Body of pancreas (tissue), 4 donors: ENCODE data around the gene NKIRAS1. TPM values are rescaled to one million over a fixed set of nuclear protein-coding genes. Genes with fewer than 3 reads are reported as not detected.

ENCODE experiments used
- ATAC-seq: fragments of 150-250 bp; one replicate; pipeline ENCODE4 v1.9.1; 2016
- DNase-seq, 4 donors: peaks; one replicate each; pipeline ENCODE4 v3.0.0-alpha.2; 2019
- H3K27ac ChIP-seq, 4 donors: fragments of 200-600 bp; sonication (generic); 1 replicate in 3 of 4; 2 replicates in 1 of 4; pipeline versions ENCODE4 v1.5.1 to v1.6.1; 2016 to 2019; ENCODE audit warnings: mild to moderate bottlenecking in 1 of 4, mixed read lengths in 1 of 4, moderate library complexity in 1 of 4
- H3K27me3 ChIP-seq, 2 donors: fragments of 200-600 bp; sonication (generic); one replicate each; pipeline ENCODE4 v1.6.0; 2016; ENCODE audit warnings: mild to moderate bottlenecking in 1 of 2
- H3K36me3 ChIP-seq, 2 donors: fragments of 200-600 bp; sonication (generic); replicated peaks in 1 of 2; 2 replicates each; pipeline ENCODE4 v1.5.1; 2016; ENCODE audit warnings: low read depth in 2 of 2; ENCODE audit not compliant: insufficient read depth in 1 of 2
- H3K4me1 ChIP-seq: fragments of 200-600 bp; sonication (generic); one replicate; pipeline ENCODE4 v1.6.0; 2016
- H3K4me3 ChIP-seq, 2 donors: fragments of 200-600 bp; sonication (generic); 1 replicate in 1 of 2; 2 replicates in 1 of 2; pipeline ENCODE4 v1.5.1; 2016 to 2019
- H3K9me3 ChIP-seq, 3 donors: fragments of 200-600 bp; sonication (generic); 1 replicate in 2 of 3; 2 replicates in 1 of 3; pipeline ENCODE4 v1.5.1; 2016
- CTCF ChIP-seq, 7 experiments: fragments of 450-650 bp in 4 of 7; fragments of 200-600 bp in 3 of 7; sonication (generic) in 3 of 7; IDR thresholded peaks; one replicate each; pipeline ENCODE4 v1.5.1; 2016 to 2019; ENCODE audit warnings: antibody characterized with exemption in 7 of 7
- POLR2A ChIP-seq, 3 donors: fragments of 450-650 bp; IDR thresholded peaks; one replicate each; pipeline ENCODE4 v1.6.1; 2016; ENCODE audit warnings: antibody characterized with exemption in 3 of 3, mild to moderate bottlenecking in 2 of 3
- WGBS, 2 donors: methylation state at CpG; one replicate each; pipeline ENCODE4 v1.1.5; 2017; 5-methylcytosine and 5-hydroxymethylcytosine counted together
- intact Hi-C: fragments of 100-400 bp; cut with DNase I; formaldehyde crosslinking; loops from one replicate; pipeline ENCODE4 v1.15.1; 2023
- total RNA-seq, 2 donors: library from RNA; depleted of rRNA; stranded (reverse); fragments of >200 nt; gene quantifications; one replicate each; pipeline ENCODE4 v1.1.0, GENCODE V29; 2016

Gene NKIRAS1
- total RNA-seq, 2 donors from 2014 or later = 2.0 to 7.8 TPM

DNA sequence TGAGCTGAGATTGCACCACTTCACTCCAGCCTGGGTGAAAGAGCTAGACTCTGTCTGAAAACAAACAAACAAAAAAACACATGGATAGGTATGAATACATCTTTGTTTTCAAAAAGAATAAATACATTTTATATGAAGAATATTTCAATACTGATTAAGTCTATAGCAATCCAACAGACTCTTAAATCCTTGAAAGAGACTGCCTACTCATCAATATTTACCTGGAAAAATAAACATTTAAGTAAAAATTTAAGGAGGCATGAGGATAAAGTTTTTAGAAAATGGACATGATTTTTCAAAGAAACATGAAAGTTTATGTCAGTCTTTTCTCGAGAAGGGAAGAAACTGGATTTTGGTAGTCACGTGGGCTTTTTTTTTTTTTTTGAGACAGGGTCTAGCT lies 5.4 kb downstream of the NKIRAS1 start:
- intact Hi-C loops = no loop called here
- DNase-seq (no peak), ATAC-seq (no peak)
- Histone ChIP-seq H3K4me1 (peaks cover 19% of the 10 kb centered on the region), H3K9me3 (no peaks in the 10 kb centered on the region), H3K4me3 (no peak overlapping the region), H3K27ac (no peak overlapping the region), H3K27me3 (no peaks in the 10 kb centered on the region), H3K36me3 (peaks cover 0 to 2% of the 10 kb centered on the region in 2 donors)
- 97 to 99% methylated on average over 2 of the region's 2 CpGs for WGBS, 2 donors
- TF ChIP-seq CTCF (IDR thresholded peaks at IDR 0.05) (no peak), POLR2A (IDR thresholded peaks at IDR 0.05) (no peak)

- intact Hi-C loops = no loop called here
- ATAC-seq (no peak), DNase-seq (no peak)
- Histone ChIP-seq H3K27me3 (no peaks in the 10 kb centered on the region), H3K4me3 (no peak overlapping the region), H3K4me1 (peaks cover 7% of the 10 kb centered on the region), H3K9me3 (no peaks in the 10 kb centered on the region), H3K27ac (no peak overlapping the region), H3K36me3 (peaks cover 0 to 2% of the 10 kb centered on the region in 2 donors)
- TF ChIP-seq CTCF (IDR thresholded peaks at IDR 0.05) (no peak), POLR2A (IDR thresholded peaks at IDR 0.05) (no peak)
- 84 to 88% methylated on average over 7 of the region's 7 CpGs for WGBS, 2 donors
Observed at GRCh38 chr3:23909341-23909740, 7.4 kb downstream of the NKIRAS1 start.

DNA sequence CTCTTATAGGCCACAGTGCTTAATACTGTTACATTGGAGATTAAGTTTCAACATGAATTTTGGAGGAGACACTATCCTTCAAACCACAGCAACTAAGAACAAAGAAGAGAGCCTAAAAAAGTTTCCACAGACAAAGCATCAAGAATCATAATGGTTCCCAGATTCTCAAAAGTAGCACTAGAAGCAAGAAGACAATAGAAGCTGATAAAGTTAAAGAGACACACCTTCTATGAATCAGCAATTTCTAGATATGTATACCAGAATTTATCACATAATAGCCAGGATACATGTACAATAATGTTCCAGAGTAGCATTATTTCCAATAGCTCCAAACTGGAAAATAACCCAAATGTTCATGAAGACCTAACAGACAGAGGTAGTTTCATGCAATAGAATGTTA lies 12.2 kb downstream of the NKIRAS1 start:
- DNase-seq (no peak), ATAC-seq (no peak)
- H3K4me1 ChIP-seq = no peaks in the 10 kb centered on the region
- H3K27me3 ChIP-seq = no peaks in the 10 kb centered on the region
- H3K36me3 ChIP-seq = peaks cover 0 to 2% of the 10 kb centered on the region in 2 donors
- no peaks in the 10 kb centered on the region for H3K9me3 ChIP-seq
- H3K4me3 ChIP-seq = no peak overlapping the region
- TF ChIP-seq POLR2A (IDR thresholded peaks at IDR 0.05) (no peak), CTCF (IDR thresholded peaks at IDR 0.05) (no peak)
- no peak overlapping the region for H3K27ac ChIP-seq
- intact Hi-C loops = no loop called here

GRCh38 chr3:23900744-23901143 lies 16.0 kb downstream of the NKIRAS1 start:
- WGBS, 2 donors = 71 to 73% methylated on average over 6 of the region's 6 CpGs
- H3K4me3 ChIP-seq = no peak overlapping the region
- ATAC-seq = no peak
- no peak for DNase-seq
- peaks cover 0 to 2% of the 10 kb centered on the region in 2 donors for H3K36me3 ChIP-seq
- no peaks in the 10 kb centered on the region for H3K9me3 ChIP-seq
- no peaks in the 10 kb centered on the region for H3K4me1 ChIP-seq
- no peaks in the 10 kb centered on the region for H3K27me3 ChIP-seq
- no peak for TF ChIP-seq POLR2A (IDR thresholded peaks at IDR 0.05)
- no peak for TF ChIP-seq CTCF (IDR thresholded peaks at IDR 0.05)
- intact Hi-C loops = no loop called here
- H3K27ac ChIP-seq = no peak overlapping the region

GRCh38 chr3:23895181-23895580 lies 21.6 kb downstream of the NKIRAS1 start:
- DNase-seq = no peak
- H3K4me1 ChIP-seq = no peaks in the 10 kb centered on the region
- 85 to 95% methylated on average over 4 of the region's 4 CpGs for WGBS, 2 donors
- ATAC-seq = no peak
- H3K27me3 ChIP-seq = no peaks in the 10 kb centered on the region
- no peak overlapping the region for H3K27ac ChIP-seq
- peaks cover 0 to 2% of the 10 kb centered on the region in 2 donors for H3K36me3 ChIP-seq
- H3K4me3 ChIP-seq = no peak overlapping the region
- intact Hi-C loops = no loop called here
- no peaks in the 10 kb centered on the region for H3K9me3 ChIP-seq
- TF ChIP-seq CTCF (IDR thresholded peaks at IDR 0.05) (no peak), POLR2A (IDR thresholded peaks at IDR 0.05) (no peak)
